Umbilical cord (tissue), 2 donors: ENCODE data around the gene AMY1B. TPM values are rescaled to one million over a fixed set of nuclear protein-coding genes. Genes with fewer than 3 reads are reported as not detected.
"Not testable (repeated sequence)": the region's sequence is repeated elsewhere in the genome, so short reads cannot be mapped to it uniquely, and the experiment has no call there.

Source experiments
- DNase-seq: peaks from one replicate; pipeline ENCODE4 v3.0.0-alpha.2; 2015; ENCODE audit warnings: low spot score
- total RNA-seq: library from RNA; depleted of rRNA; stranded (reverse); fragments of >200 nt; gene quantifications from one replicate; pipeline ENCODE4 v1.2.3, GENCODE V29; 2014; ENCODE audit warnings: low replicate concordance; ENCODE audit not compliant: insufficient read depth

Gene AMY1B
- total RNA-seq: 0.48 TPM

GRCh38 chr1:103696110-103696509 lies at the start of gene AMY1B:
Gene AMY1B, minus strand, starts transcription at chr1:103696210. Its CDS starts 571 bp downstream, at chr1:103695639.
- not testable (repeated sequence) for DNase-seq

GRCh38 chr1:103745040-103745439 lies 49.0 kb upstream of the AMY1B start:
- not testable (repeated sequence) for DNase-seq

- not testable (repeated sequence) for DNase-seq
Measured at GRCh38 chr1:103744449-103744848, 48.4 kb upstream of the AMY1B start.

GRCh38 chr1:103738031-103738430 lies 42.0 kb upstream of the AMY1B start:
- DNase-seq: not testable (repeated sequence)

GRCh38 chr1:103735334-103735733 lies 39.3 kb upstream of the AMY1B start:
- not testable (repeated sequence) for DNase-seq

GRCh38 chr1:103721473-103721872 lies 25.5 kb upstream of the AMY1B start:
- DNase-seq: not testable (repeated sequence)

GRCh38 chr1:103717404-103717803 lies 21.4 kb upstream of the AMY1B start:
- DNase-seq: not testable (repeated sequence)

GRCh38 chr1:103710381-103710780 lies 14.4 kb upstream of the AMY1B start:
- not testable (repeated sequence) for DNase-seq

- not testable (repeated sequence) for DNase-seq
Measured at GRCh38 chr1:103707670-103708069, 11.7 kb upstream of the AMY1B start.

- not testable (repeated sequence) for DNase-seq
Measured at GRCh38 chr1:103701256-103701655, 5.2 kb upstream of the AMY1B start.

- DNase-seq: not testable (repeated sequence)
Measured at GRCh38 chr1:103700669-103701068, 4.7 kb upstream of the AMY1B start.

- DNase-seq: not testable (repeated sequence)
Measured at GRCh38 chr1:103697430-103697829, 1.4 kb upstream of the AMY1B start.

GRCh38 chr1:103676335-103676734 lies 19.7 kb downstream of the AMY1B start:
- DNase-seq: not testable (repeated sequence)

GRCh38 chr1:103655460-103655859 lies 40.5 kb downstream of the AMY1B start, which contains the start of gene AMY1A:
Gene AMY1A, plus strand, starts transcription at chr1:103655760. Its CDS starts 571 bp downstream, at chr1:103656331.
- not testable (repeated sequence) for DNase-seq

- DNase-seq: not testable (repeated sequence)
Measured at GRCh38 chr1:103654133-103654532, 41.9 kb downstream of the AMY1B start.

GRCh38 chr1:103650889-103651288 lies 45.1 kb downstream of the AMY1B start:
- not testable (repeated sequence) for DNase-seq

- not testable (repeated sequence) for DNase-seq
Measured at GRCh38 chr1:103650305-103650704, 45.7 kb downstream of the AMY1B start.

- not testable (repeated sequence) for DNase-seq
Measured at GRCh38 chr1:103643908-103644307, 52.1 kb downstream of the AMY1B start.

- DNase-seq: not testable (repeated sequence)
Measured at GRCh38 chr1:103641194-103641593, 54.8 kb downstream of the AMY1B start.

Other genes with a start within 250 kb of the AMY1B start
- gene RNPC3, start 170.5 kb downstream of the AMY1B start, total RNA-seq: 9.6 TPM
- gene AMY2B, start 124.6 kb downstream of the AMY1B start, total RNA-seq: 43.1 TPM
- 26.2 TPM for gene AMY2A, start 78.8 kb downstream of the AMY1B start, total RNA-seq
- gene AMY1A, start 40.5 kb downstream of the AMY1B start, total RNA-seq: 0.48 TPM
- gene AMY1C, start 53.7 kb upstream of the AMY1B start, total RNA-seq: not detected